ELF-1 (cell line): Measurements from ENCODE around the gene TNFRSF12A.
"Not testable (repeated sequence)": the region's sequence is repeated elsewhere in the genome, so short reads cannot be mapped to it uniquely, and the experiment has no call there.

Source experiments
- DNase-seq: peaks from one replicate; pipeline ENCODE4 v3.0.0-alpha.2; 2016; ENCODE audit warnings: low read depth, low spot score

Gene TNFRSF12A

GRCh38 chr16:3049921-3050481 lies 29.8 kb downstream of the TNFRSF12A start:
- no peak for DNase-seq

GRCh38 chr16:3050487-3050886 lies 30.3 kb downstream of the TNFRSF12A start:
- DNase-seq, result no peak

GRCh38 chr16:3051009-3051408 lies 30.8 kb downstream of the TNFRSF12A start:
- no peak for DNase-seq

GRCh38 chr16:3051494-3051893 lies 31.3 kb downstream of the TNFRSF12A start:
- DNase-seq, result no peak

GRCh38 chr16:3052571-3053329 lies 32.6 kb downstream of the TNFRSF12A start:
- DNase-seq, result not testable (repeated sequence)

- not testable (repeated sequence) for DNase-seq
Observed at GRCh38 chr16:3053330-3053710, 33.2 kb downstream of the TNFRSF12A start.

GRCh38 chr16:3054965-3055733 lies 35.0 kb downstream of the TNFRSF12A start:
- DNase-seq, result no peak

GRCh38 chr16:3055734-3056115 lies 35.6 kb downstream of the TNFRSF12A start:
- not testable (repeated sequence) for DNase-seq

GRCh38 chr16:3056336-3057180 lies 36.4 kb downstream of the TNFRSF12A start:
- no peak for DNase-seq

GRCh38 chr16:3057181-3058138 lies 37.3 kb downstream of the TNFRSF12A start:
- DNase-seq, result no peak

GRCh38 chr16:3058139-3059030 lies 38.2 kb downstream of the TNFRSF12A start:
- no peak for DNase-seq

GRCh38 chr16:3059041-3059722 lies 39.0 kb downstream of the TNFRSF12A start:
- peak; percentile 96 for DNase-seq

GRCh38 chr16:3059723-3060242 lies 39.6 kb downstream of the TNFRSF12A start:
- no peak for DNase-seq

GRCh38 chr16:3060339-3061127 lies 40.4 kb downstream of the TNFRSF12A start:
- DNase-seq, result no peak

GRCh38 chr16:3062553-3062952 lies 42.4 kb downstream of the TNFRSF12A start:
- DNase-seq, result no peak

GRCh38 chr16:3063625-3064386 lies 43.6 kb downstream of the TNFRSF12A start:
- no peak for DNase-seq

GRCh38 chr16:3065069-3065741 lies 45.0 kb downstream of the TNFRSF12A start, which contains the start of gene IL32:
TSS of gene IL32 (plus strand) at chr16:3065640. CDS start at chr16:3065812, 172 bp downstream.
- DNase-seq, result peak; percentile 67
